NB4 (cell line): ENCODE results near the gene PRRC2C.

Experiments used
- CTCF ChIP-seq: IDR thresholded peaks from one replicate; pipeline ENCODE4 v1.5.1; 2012; ENCODE audit warnings: low read depth, low read length
- MAX ChIP-seq: IDR thresholded peaks from 2 replicates; pipeline ENCODE4 v1.6.1; 2011; ENCODE audit warnings: low read depth, low read length
- MYC ChIP-seq: IDR thresholded peaks from 2 replicates; pipeline ENCODE4 v1.6.1; 2011; ENCODE audit warnings: low read depth, low read length
- POLR2A ChIP-seq: IDR thresholded peaks from 2 replicates; pipeline ENCODE4 v1.6.1; 2011; ENCODE audit warnings: mild to moderate bottlenecking; ENCODE audit not compliant: insufficient read length; ENCODE audit errors: extremely low read depth

DNA sequence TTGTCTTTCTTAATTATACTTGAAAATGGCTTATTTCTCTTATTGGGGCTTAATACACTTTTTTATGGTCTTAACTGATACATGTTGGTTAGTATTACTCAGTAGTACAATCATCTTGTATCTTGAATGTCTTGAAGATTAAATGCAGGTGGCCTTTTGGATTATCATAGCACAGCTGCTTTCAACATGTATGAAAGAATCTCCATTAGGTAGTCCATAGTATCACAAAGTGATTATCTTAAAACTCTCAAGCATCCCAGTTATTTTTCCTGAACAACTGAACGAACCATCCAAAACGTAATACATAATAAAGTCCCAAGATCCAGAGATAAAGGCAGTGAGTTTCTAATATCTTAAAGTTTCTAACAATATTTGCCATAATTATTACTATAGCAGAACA lies 85.0 kb downstream of the PRRC2C start:
- TF ChIP-seq CTCF (no peak), POLR2A (no peak), MAX (no peak), MYC (no peak)
